Measurements from ENCODE around the gene HTR2A. TPM values are rescaled to one million over a fixed set of nuclear protein-coding genes. Genes with fewer than 3 reads are reported as not detected.

HTR2A gene
- total RNA-seq, 1 donor from 2014 or later: not detected

DNA sequence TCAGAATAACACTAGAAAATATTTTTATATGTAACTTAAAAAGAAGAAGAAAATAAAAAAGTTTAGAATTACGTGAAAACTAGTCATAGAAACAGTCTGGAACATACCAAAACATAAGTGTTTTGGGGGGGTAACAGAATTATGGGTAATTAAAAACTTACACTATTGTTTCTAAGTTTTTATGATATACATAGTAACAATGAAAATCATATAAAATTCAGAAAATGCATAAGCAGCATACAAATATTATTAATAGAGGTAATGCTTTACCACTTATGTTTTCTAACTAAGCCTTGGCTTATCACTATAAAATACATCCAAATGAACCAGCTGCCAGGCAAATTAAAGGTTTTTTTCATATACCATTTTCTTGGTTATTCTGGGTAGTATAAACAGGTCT lies 114.8 kb downstream of the HTR2A start:
- H3K4me3 ChIP-seq (ENCODE audit: low read depth, low read length): no peak overlapping the region
- peaks cover 1% of the 10 kb centered on the region for H3K36me3 ChIP-seq (ENCODE audit: control insufficient read depth, insufficient read depth, low read length)
- TF ChIP-seq, protein P1, sequence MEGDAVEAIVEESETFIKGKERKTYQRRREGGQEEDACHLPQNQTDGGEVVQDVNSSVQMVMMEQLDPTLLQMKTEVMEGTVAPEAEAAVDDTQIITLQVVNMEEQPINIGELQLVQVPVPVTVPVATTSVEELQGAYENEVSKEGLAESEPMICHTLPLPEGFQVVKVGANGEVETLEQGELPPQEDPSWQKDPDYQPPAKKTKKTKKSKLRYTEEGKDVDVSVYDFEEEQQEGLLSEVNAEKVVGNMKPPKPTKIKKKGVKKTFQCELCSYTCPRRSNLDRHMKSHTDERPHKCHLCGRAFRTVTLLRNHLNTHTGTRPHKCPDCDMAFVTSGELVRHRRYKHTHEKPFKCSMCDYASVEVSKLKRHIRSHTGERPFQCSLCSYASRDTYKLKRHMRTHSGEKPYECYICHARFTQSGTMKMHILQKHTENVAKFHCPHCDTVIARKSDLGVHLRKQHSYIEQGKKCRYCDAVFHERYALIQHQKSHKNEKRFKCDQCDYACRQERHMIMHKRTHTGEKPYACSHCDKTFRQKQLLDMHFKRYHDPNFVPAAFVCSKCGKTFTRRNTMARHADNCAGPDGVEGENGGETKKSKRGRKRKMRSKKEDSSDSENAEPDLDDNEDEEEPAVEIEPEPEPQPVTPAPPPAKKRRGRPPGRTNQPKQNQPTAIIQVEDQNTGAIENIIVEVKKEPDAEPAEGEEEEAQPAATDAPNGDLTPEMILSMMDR (IDR thresholded peaks at IDR 0.05; ENCODE audit: insufficient read depth, low read length, poor library complexity, severe bottlenecking): no peak
- H3K27me3 ChIP-seq (ENCODE audit: control insufficient read depth, insufficient read depth, low read length): no peaks in the 10 kb centered on the region
- no peak for DNase-seq (ENCODE audit: low read depth)

Other genes starting within 250 kb of the HTR2A start
- 128 and 131 TPM in 2 replicates for gene ESD, start 99.9 kb downstream of the HTR2A start, total RNA-seq